ENCODE data around the gene RBMS2. TPM values are rescaled to one million over a fixed set of nuclear protein-coding genes. Genes with fewer than 3 reads are reported as not detected.

Gene RBMS2
- total and polyA plus RNA-seq, 9 of the 15 experiments (the other 6 are each of a cell fraction or from before 2014, with no cell fraction given): 0.08 to 10.5 (median 0.31) TPM

- TF ChIP-seq SMAD3 (CRISPR knock-in tag; conservative IDR thresholded peaks at IDR 0.05): no peak
- peak in 1 of 2 experiments; percentile 46; a peak in 1 of 4 replicates for TF ChIP-seq ETV6 (IDR thresholded peaks at IDR 0.05; ENCODE audit: borderline replicate concordance in 1 of 2, low read depth in 2 of 2, low read length in 1 of 2)
- no peak for TF ChIP-seq ETV6 (CRISPR knock-in tag; IDR thresholded peaks at IDR 0.05; ENCODE audit: borderline replicate concordance)
- no peak for TF ChIP-seq HBP1 (CRISPR knock-in tag; IDR thresholded peaks at IDR 0.05)
- TF ChIP-seq ETS1 (conservative IDR thresholded peaks at IDR 0.05; ENCODE audit: control insufficient read depth, low read depth, low read length): 0 out of 2 replicates have a peak, but pooled peaks have one; percentile 28
- TF ChIP-seq FUS (optimal IDR thresholded peaks at IDR 0.05; ENCODE audit: low read depth, low read length): no peak
- TF ChIP-seq SFPQ (IDR thresholded peaks at IDR 0.05; ENCODE audit: low read depth, low read length): no peak
- TF ChIP-seq E2F6 (IDR thresholded peaks at IDR 0.05; ENCODE audit: borderline replicate concordance in 1 of 2, extremely low read depth in 1 of 2, insufficient read depth in 1 of 2, insufficient read length in 1 of 2, low read depth in 1 of 2, low read length in 1 of 2, poor library complexity in 1 of 2, severe bottlenecking in 1 of 2): no peak
- TF ChIP-seq LEF1 (IDR thresholded peaks at IDR 0.05): no peak
- TF ChIP-seq CBX5 (IDR thresholded peaks at IDR 0.05; ENCODE audit: borderline replicate concordance, low read depth): no peak
- no peak for TF ChIP-seq ZNF695 (CRISPR knock-in tag; IDR thresholded peaks at IDR 0.05)
- TF ChIP-seq PCBP2 (IDR thresholded peaks at IDR 0.05; ENCODE audit: low read depth, low read length, poor library complexity, severe bottlenecking): no peak
- no peak for TF ChIP-seq PHTF2 (CRISPR knock-in tag; IDR thresholded peaks at IDR 0.05)
- TF ChIP-seq ZSCAN29 (IDR thresholded peaks at IDR 0.05): no peak
- peak; percentile 67; the same call in 1 of the 2 replicates for TF ChIP-seq TFAP4 (CRISPR knock-in tag; IDR thresholded peaks at IDR 0.05; ENCODE audit: borderline replicate concordance)
- peak; percentile 33; the same call in 1 of the 2 replicates for TF ChIP-seq ESRRA (IDR thresholded peaks at IDR 0.05; ENCODE audit: borderline replicate concordance, low read depth)
- TF ChIP-seq TSC22D4 (tag; IDR thresholded peaks at IDR 0.05): no peak
- TF ChIP-seq SETDB1 (IDR thresholded peaks at IDR 0.05; ENCODE audit: low read length): no peak
- no peak for TF ChIP-seq CBFA2T3 (IDR thresholded peaks at IDR 0.05)
- TF ChIP-seq CBX2 (IDR thresholded peaks at IDR 0.05; ENCODE audit: insufficient read depth, low read length, poor library complexity, severe bottlenecking): no peak
- no peak for TF ChIP-seq THRAP3 (IDR thresholded peaks at IDR 0.05; ENCODE audit: borderline replicate concordance)
Observed at GRCh38 chr12:56628671-56629458, 107.2 kb downstream of the RBMS2 start (continued).

All from K562 (cell line).